ENCODE measurements around the gene RNF103.
"Not testable (repeated sequence)": the region's sequence is repeated elsewhere in the genome, so short reads cannot be mapped to it uniquely, and the experiment has no call there.

RNF103 gene

DNA sequence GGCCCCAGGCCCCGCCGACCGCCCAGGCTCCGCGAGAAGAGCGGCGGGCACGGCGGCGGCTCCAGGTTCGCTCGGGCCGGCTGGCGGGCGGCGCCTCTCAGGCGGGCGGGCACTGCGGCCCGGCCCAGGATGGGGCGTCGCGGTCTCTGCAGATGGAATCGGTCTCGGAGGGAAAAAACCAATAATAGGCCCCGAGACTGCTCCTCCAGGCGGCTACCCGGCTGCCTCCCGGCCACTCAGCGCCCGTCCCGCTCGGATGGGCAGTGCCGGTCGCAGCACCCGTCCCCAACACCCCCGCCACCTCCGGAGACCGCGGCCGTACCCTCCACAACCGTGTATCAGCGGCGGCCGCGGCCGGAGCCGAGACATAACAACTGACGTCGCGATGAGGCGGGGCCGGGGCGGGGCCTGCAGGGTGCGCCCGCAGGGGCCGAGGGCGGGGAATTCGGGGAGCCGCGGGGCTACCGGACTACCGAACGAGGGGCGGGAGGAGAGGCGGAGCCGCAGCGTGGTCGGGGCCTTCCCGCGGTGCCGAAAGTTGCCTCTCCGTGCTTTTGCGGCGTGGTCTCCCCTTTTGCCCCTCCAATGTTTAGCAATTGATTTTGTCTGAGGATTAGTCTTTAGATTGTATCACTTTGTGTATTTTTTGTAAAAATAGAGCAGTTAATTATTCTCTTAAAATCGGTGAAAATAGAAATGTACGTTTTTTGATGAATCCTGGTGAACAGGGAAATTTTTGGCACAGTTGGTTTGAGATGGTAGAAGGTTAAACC lies at the start of gene RNF103:
Gene RNF103, minus strand, starts transcription at position 372 of the 773 bp plus-strand sequence. CDS start 979 bp downstream, outside the sequence.
- DNase-seq (ENCODE audit: low read depth): peak; percentile 92

DNA sequence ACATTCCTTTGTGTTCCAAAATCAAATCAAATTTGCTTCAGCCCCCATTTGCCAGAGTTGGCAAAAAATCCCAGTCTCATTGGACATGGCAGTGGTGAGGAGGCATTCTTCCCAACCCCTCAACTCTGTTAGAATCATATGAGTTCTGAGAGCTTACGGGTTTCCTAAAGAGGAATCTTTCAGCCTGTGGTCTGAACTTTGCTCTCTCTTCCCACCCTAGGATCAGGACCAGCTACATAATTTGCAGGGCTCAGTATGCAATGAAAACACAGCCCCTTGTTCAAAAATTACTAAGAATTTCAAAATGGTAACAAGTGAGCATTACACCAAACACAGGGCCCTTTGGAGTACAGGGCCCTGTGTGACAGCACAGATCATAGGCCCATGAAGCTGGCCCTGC lies 49.3 kb upstream of the RNF103 start:
- DNase-seq (ENCODE audit: low read depth): no peak

- DNase-seq (ENCODE audit: low read depth): no peak
These were observed 48.4 kb upstream of the RNF103 start for GRCh38 chr2:86672027-86672545.

- DNase-seq (ENCODE audit: low read depth): no peak
These were observed 47.8 kb upstream of the RNF103 start for GRCh38 chr2:86671337-86671981.

DNA sequence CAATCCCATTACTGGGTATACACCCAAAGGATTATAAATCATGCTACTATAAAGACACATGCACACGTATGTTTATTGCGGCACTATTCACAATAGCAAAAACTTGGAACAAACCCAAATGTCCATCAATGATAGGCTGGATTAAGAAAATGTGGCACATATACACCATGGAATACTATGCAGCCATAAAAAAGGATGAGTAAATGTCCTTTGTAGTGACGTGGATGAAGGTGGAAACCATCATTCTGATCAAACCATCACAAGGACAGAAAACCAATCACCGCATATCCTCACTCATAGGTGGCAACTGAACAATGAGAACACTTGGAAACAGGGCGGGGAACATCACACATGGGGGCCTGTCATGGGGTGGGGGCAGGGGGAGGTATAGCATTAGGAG lies 45.7 kb upstream of the RNF103 start:
- DNase-seq (ENCODE audit: low read depth): not testable (repeated sequence)

GRCh38 chr2:86661333-86661732 lies 37.7 kb upstream of the RNF103 start:
- no peak for DNase-seq (ENCODE audit: low read depth)

GRCh38 chr2:86650188-86650587 lies 26.5 kb upstream of the RNF103 start:
- no peak for DNase-seq (ENCODE audit: low read depth)

- no peak for DNase-seq (ENCODE audit: low read depth)
These were observed 25.7 kb upstream of the RNF103 start for GRCh38 chr2:86649119-86649947.

GRCh38 chr2:86648681-86649080 lies 25.0 kb upstream of the RNF103 start:
- no peak for DNase-seq (ENCODE audit: low read depth)

GRCh38 chr2:86646865-86647264 lies 23.2 kb upstream of the RNF103 start:
- no peak for DNase-seq (ENCODE audit: low read depth)

GRCh38 chr2:86646329-86646728 lies 22.7 kb upstream of the RNF103 start:
- no peak for DNase-seq (ENCODE audit: low read depth)

DNA sequence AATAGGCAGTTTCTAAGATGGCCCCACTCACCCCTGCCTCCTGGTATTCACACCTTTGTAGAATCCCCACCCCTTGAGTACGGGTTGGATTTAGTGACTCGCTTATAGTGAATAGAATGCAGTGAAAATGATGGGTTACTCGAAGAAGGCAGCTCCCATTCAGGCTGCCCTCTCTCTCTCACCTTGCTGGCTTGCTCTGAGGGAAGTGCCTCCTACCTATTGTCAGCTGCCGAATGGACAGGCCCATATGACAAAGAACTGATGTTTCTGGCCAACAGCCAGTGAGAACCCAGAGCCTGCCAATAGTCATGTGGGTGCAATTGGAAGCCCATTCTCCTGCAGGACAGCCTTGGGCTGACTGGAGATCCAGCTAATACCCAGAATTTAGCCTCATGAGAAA lies 22.1 kb upstream of the RNF103 start:
- no peak for DNase-seq (ENCODE audit: low read depth)

GRCh38 chr2:86638712-86639111 lies 15.0 kb upstream of the RNF103 start:
- no peak for DNase-seq (ENCODE audit: low read depth)

DNA sequence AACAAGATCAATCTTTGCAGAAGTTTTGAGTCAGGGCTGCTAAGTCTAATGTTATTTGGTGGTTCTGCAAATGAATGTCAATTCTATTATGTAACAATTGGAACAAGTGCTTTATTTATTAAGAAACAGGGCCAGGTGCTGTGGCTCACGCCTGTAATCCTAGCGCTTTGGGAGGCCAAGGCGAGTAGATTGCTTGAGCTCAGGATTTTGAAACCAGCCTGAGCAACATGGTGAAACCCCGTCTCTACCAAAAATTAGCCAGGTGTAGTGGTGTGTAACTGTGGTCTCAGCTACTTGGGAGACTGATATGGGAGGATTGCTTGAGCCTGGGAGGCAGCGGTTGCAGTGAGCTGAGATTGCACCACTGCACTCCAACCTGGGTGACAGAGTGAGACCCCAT lies 13.2 kb upstream of the RNF103 start:
- DNase-seq (ENCODE audit: low read depth): no peak

DNA sequence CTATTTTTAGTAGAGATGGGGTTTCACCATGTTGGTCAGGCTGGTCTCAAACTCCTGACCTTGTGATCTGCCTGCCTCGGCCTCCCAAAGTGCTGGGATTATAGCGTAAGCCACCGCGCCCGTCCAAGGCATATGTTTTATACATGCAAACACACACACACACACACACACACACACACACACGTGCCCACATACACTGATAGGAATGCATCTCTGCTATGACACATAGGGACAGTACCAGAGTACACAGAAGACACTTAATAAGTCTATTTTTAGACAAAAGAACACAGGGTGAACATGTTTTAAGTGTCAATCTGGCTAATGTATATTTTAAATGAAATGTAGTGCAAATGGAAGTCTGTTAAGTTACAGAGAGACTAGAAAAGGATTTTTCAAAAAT lies 10.7 kb upstream of the RNF103 start:
- DNase-seq (ENCODE audit: low read depth): no peak

GRCh38 chr2:86633155-86633651 lies 9.5 kb upstream of the RNF103 start:
- DNase-seq (ENCODE audit: low read depth): no peak

- DNase-seq (ENCODE audit: low read depth): no peak
These were observed 9.0 kb upstream of the RNF103 start for GRCh38 chr2:86632672-86633071.

DNA sequence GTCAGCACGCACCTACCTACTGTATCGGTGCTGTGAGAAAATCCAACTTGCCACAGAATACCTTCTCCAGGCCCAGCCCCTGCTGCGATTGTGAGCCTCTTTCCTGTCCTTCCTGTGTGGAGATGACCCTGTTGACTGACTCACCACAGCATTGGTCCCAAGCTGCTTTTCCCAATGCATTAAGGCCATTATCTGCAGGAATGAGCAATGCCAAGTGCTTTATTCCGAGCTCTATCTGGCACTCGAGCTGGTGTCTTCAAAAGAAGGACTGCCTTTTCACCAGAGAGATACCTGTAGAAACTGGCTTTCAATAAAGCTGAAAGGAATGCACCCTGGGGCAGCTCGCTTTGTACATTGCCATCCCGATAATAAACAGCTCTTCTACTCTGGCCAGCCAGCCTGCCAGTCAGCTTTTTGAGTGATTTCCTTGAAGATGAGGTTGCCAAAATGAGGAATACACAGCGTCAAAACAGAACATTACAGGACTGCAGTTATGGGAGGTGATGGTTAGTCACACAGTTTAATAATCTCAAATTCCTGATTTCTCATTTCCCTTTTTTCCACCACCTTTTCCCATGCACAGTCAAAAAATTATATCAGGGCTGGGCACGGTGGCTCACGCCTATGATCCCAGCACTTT lies 8.3 kb upstream of the RNF103 start:
- DNase-seq (ENCODE audit: low read depth): no peak

DNA sequence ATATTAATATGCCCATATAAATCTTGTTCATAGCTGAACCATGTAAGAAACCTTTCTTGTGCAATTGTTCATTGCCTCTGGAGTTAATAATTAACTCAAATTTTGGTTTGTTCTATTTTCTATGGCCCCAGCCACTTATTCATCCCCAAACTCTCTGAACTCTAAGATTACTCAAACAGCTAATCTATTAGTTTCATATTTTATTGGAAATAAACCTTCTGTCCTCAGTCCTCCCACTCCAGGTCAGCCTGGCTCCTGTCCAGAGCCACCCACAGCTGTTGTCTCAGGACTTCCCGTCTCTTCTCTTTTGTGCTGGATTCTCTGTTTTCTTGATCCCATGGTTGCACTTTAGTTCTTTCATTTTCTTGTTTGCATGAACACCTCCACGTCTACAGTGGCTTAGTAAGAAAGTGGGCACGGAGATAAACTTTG lies 4.4 kb upstream of the RNF103 start:
- no peak for DNase-seq (ENCODE audit: low read depth)

DNA sequence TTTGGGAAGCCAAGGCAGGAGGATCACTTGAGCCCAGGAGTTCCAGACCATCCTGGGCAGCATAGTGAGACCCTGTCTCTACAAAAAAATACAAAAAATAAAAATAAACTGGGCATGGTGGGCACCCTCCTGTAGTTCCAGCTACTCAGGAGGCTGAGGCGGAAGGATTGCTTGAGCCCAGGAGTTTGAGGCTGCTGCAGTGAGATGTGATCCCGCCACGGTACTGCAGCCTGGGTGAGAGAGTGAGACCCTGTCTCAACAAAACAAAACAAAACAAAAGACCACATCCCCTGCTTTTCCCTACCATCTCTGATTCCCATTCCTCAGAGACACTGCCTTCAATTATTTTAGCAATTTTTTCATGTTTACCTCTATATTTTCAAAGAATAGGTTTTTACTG lies 3.9 kb upstream of the RNF103 start:
- no peak for DNase-seq (ENCODE audit: low read depth)

DNA sequence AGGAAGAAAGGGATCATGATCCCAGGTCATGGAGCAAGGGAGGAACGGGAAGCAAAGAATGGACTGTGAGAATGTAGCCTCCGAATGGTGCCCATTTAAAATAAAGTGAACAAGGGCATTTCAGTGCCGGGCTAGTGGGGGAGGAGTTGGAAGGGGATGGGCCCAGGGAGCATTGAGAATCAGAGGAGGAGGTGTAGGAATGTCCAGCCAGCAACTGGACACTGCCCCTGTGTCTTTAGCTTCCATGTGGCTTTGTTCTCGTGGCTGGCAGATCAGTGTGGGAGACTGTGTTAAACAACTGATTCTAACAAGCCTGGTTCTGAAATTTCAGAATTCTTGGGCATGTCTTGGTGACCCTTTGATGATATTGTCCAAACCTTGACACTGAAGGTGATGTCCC lies 1.4 kb upstream of the RNF103 start:
- no peak for DNase-seq (ENCODE audit: low read depth)

DNA sequence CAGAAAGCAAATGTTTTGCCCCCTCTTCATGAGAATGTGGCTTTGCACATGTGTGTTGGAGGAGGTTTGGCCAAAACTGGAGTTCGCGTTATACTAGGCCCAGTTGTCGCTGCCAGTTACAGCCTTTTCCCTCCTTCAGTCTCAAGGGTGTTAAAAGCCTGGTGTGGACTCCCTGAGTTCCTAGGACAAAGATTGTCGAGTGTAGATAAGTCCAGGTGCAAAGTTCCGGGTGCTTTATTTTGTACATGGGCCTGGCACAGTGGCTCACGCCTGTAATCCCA lies 542 bp upstream of the RNF103 start:
- no peak for DNase-seq (ENCODE audit: low read depth)
